ENCODE data around the gene ZNF136.

DNA sequence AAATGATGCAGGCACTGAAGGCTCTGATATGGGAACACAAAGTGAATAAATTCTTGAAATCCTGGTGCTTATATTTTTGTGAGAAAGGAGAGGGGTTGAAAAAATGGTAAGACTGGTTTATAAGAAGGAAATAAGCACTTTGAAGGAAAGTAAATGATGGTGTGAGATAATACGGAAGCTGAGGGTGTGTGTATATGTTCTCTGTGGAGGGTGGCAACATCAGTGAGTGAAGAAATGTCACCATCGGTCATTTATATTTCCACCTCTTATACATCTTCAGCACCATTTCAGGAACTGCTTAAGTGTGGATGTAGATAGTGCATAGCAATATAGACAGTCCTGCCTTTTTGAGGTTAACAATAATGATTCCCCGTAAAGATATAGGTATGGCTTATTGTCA is 17.5 kb downstream of the ZNF136 start:
- TF ChIP-seq, protein P1, sequence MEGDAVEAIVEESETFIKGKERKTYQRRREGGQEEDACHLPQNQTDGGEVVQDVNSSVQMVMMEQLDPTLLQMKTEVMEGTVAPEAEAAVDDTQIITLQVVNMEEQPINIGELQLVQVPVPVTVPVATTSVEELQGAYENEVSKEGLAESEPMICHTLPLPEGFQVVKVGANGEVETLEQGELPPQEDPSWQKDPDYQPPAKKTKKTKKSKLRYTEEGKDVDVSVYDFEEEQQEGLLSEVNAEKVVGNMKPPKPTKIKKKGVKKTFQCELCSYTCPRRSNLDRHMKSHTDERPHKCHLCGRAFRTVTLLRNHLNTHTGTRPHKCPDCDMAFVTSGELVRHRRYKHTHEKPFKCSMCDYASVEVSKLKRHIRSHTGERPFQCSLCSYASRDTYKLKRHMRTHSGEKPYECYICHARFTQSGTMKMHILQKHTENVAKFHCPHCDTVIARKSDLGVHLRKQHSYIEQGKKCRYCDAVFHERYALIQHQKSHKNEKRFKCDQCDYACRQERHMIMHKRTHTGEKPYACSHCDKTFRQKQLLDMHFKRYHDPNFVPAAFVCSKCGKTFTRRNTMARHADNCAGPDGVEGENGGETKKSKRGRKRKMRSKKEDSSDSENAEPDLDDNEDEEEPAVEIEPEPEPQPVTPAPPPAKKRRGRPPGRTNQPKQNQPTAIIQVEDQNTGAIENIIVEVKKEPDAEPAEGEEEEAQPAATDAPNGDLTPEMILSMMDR (conservative IDR thresholded peaks at IDR 0.05; ENCODE audit: low read length) = no peak
- no peak for TF ChIP-seq EZH2phosphoT487 (IDR thresholded peaks at IDR 0.05; ENCODE audit: borderline replicate concordance)
